ENCODE results near the gene SMC4. TPM values are rescaled to one million over a fixed set of nuclear protein-coding genes. Genes with fewer than 3 reads are reported as not detected.
"Not testable (repeated sequence)": the region's sequence is repeated elsewhere in the genome, so short reads cannot be mapped to it uniquely, and the experiment has no call there.

Gene SMC4
- 100 to 1,000 TPM; 130 to 141 TPM for total RNA-seq

DNA sequence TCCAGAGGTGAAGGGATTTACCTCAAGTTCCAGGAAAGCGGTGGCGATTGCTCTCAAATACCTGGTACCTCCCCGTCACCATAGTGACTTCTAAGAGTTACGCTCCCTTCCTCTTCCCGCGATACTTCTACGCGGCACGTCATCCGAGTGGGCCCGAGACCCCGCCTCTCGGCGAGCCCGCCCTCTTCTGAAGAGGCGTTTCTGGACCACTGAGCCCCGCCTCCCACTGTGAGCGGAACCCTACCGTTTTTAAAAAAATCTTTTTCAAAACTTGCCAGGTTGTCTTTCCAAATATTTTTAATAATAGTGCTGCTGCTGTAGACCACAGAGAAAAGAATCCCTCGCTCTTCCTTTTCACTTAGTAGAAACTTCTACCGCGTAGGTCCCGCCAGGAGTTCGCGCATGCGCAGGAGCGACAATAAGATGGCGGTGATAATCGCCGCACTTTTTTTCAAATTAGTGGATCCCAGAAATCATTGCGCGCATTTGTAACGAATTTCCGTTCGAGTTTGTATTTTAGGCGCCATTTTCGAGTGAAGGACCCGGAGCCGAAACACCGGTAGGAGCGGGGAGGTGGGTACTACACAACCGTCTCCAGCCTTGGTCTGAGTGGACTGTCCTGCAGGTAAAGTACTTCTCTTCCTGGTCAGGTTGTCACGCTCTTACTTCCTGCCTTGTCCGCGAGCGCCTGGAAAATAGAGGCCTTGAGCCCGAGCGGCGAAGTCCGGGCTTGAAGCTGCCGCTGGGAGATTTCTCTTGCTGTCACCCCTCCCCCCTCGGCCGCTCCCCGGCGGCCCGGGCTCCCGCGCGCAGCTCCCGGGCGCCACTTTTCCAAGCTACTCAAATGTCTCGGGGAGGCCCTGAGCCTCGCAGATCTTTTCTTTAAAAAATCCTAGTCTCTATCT lies at the start of gene SMC4, which contains the start of gene IFT80:
TSS of gene SMC4 (plus strand) at position 526 of the 905 bp plus-strand sequence. CDS start 1,177 bp downstream, outside the sequence.
TSS of gene IFT80 (minus strand) at position 101 of the 905 bp plus-strand sequence. CDS start 14,625 bp downstream, outside the sequence.
- ChIA-PET CTCF (interaction anchor here (0.9 to 1.0 kb wide), 2 partner anchors 13 to 16 kb away, joined by 3 to 5 read pairs; no protein-coding TSS in a partner anchor), POLR2A (interaction anchor here (0.5 to 1.1 kb wide), 6 partner anchors 13 to 357 kb away, joined by 3 to 9 read pairs (median 3); partner anchors contain the start of genes PPM1L and TRIM59)

DNA sequence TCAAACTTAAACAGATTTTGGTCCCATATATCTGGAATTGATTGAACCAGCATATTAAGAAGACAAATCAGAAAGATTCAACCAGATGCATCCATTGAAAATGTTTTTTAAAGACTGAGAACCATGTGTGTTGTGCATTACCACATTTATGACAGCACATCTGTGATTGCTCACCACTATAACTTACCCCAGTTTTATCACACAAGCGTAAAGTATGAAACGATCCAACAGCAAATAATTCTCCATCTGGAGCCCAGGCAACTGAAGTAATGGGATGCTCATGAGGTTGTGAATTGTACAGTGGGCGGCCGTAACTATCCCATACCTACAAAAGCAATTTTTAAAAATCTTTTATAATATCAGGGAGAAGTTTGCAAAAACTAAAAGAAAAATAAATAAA lies 43.6 kb upstream of the SMC4 start:
- ChIA-PET POLR2A (no interaction called here), CTCF (no interaction called here)

DNA sequence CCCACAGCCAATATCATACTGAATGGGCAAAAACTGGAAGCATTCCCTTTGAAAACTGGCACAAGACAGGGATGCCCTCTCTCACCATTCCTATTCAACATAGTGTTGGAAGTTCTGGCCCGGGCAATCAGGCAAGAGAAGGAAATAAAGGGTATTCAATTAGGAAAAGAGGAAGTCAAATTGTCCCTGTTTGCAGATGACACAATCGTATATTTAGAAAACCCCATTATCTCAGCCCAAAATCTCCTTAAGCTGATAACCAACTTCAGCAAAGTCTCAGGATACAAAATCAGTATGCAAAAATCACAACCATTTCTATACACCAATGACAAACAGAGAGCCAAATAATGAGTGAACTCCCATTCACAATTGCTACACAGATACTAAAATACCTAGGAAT lies 36.6 kb upstream of the SMC4 start:
- POLR2A ChIA-PET, CTCF ChIA-PET: not testable (repeated sequence)

- POLR2A ChIA-PET = interaction anchor here (0.6 kb wide), 1 partner anchor 353 kb away, joined by 3 read pairs; no protein-coding TSS in a partner anchor
- CTCF ChIA-PET = no interaction called here
Observed at GRCh38 chr3:160365869-160366522, 33.5 kb upstream of the SMC4 start.

GRCh38 chr3:160368804-160369203 lies 30.6 kb upstream of the SMC4 start:
- ChIA-PET CTCF (no interaction called here), POLR2A (no interaction called here)

DNA sequence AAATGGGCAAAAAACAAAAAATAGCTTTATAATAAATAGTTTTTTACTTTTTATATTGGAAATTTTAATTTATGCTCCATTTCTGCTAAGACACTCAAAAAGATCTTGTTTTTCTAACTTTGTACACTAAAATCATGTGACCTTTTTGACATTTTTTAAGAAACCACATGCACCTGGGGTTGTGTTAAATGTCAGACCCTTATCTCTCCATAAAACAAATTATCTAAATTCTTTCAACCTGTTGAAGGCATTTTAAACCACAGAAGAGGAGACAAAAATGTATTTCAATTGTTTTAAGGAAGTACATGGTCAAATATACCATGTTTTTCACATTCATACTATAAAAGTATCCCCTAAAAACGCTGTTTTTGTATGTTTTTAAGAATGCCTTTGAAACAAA lies 29.7 kb upstream of the SMC4 start:
- POLR2A ChIA-PET = no interaction called here
- CTCF ChIA-PET = no interaction called here

GRCh38 chr3:160370987-160371857 lies 28.2 kb upstream of the SMC4 start:
- CTCF ChIA-PET = no interaction called here
- POLR2A ChIA-PET = no interaction called here

DNA sequence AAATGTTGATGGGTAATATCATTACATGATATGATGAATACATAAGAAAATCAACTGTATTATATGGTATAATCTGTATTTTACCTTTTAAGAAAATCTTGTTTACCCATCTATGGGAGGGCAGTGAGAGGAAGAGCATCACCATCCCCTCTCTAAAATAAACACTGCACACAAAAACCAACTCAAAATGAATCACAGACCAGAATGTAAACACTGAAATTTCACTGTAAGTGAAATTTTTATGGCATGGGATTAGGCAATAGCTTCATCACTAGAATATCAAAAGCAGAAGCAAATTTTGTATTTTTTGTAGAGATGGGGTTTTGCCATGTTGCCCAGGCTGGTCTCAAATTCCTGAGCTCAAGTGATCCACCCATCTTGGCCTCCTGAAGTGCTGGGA lies 26.7 kb upstream of the SMC4 start:
- ChIA-PET CTCF (no interaction called here), POLR2A (no interaction called here)

GRCh38 chr3:160373655-160374054 lies 25.8 kb upstream of the SMC4 start:
- POLR2A ChIA-PET = no interaction called here
- CTCF ChIA-PET = no interaction called here

- ChIA-PET POLR2A (no interaction called here), CTCF (no interaction called here)
Observed at GRCh38 chr3:160374472-160374871, 25.0 kb upstream of the SMC4 start.

DNA sequence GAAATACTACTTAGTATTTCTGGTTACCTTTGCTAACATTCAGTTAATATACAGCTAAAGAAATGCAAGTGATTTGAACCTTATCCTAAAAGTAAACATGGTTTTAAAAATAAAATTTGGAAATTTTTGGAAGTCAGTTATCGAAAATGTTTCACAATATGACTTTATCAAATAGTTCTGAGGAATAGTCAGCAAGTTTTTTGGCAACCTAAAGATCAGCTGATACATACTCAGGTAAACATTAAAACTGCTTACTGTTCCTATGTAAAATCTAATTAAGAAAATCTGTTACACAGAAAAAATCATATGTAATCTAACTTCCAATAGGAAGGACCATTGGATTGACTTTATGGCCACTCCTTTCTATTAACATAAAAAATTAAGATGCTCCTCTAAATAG lies 24.5 kb upstream of the SMC4 start:
- POLR2A ChIA-PET = no interaction called here

GRCh38 chr3:160376681-160377080 lies 22.8 kb upstream of the SMC4 start:
- CTCF ChIA-PET = no interaction called here

More for the DNA sequence above, 24.5 kb upstream of the SMC4 start:
- CTCF ChIA-PET = no interaction called here

GRCh38 chr3:160378331-160379109 lies 20.9 kb upstream of the SMC4 start:
- ChIA-PET CTCF (no interaction called here), POLR2A (no interaction called here)

More at GRCh38 chr3:160376681-160377080, 22.8 kb upstream of the SMC4 start:
- POLR2A ChIA-PET = no interaction called here

DNA sequence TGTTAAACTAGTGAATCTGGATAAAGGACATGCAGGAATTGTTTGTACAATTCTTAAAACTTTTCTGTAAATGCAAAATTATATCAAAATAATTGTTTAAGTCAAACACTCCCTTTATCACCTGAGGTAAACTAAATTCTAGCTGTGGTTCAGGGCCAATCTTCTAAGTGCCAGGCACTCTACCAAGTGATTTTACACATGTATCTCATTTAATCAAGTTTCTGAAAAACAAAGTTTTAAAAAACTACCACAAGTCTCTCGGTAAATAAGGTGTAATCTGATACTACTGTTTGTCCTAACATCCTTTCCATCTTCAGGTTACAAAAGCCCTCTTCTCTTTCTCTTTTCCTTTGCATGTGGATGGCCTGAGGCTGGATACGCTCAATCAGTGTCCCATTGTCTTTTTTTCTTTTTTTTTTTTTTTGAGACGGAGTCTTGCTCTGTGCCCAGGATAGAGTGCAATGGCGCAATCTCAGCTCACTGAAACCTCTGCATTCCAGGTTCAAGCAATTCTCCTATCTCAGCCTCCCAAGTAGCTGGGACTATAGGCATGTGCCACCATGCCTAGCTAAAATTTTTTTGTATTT lies 19.7 kb upstream of the SMC4 start:
- POLR2A ChIA-PET = no interaction called here

GRCh38 chr3:160381470-160381869 lies 18.0 kb upstream of the SMC4 start:
- ChIA-PET CTCF (no interaction called here), POLR2A (no interaction called here)

More for the DNA sequence above, 19.7 kb upstream of the SMC4 start:
- CTCF ChIA-PET = no interaction called here

GRCh38 chr3:160384639-160385318 lies 14.7 kb upstream of the SMC4 start:
- CTCF ChIA-PET = no interaction called here
- POLR2A ChIA-PET = no interaction called here

GRCh38 chr3:160390565-160391138 lies 8.8 kb upstream of the SMC4 start:
- POLR2A ChIA-PET = no interaction called here

DNA sequence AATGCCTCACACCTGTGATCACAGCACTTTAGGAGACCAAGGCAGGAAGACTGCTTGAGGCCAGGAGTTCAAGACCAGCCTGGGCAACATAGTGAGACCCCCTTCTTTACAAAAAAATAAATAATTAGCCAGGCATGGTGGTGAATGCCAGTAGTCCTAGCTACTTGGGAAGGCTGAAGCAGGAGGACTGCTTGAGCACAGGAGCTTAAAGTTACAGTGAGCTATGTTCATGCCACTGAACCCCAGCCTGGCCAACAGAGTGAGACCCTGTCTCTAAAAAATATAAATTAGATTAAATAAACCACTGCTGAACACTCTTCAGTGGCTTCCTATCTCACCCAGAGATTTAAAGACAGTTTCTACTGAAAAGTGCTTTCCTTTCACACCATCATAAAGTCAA lies 6.7 kb upstream of the SMC4 start:
- CTCF ChIA-PET = no interaction called here
- POLR2A ChIA-PET = no interaction called here

More at GRCh38 chr3:160390565-160391138, 8.8 kb upstream of the SMC4 start:
- CTCF ChIA-PET = no interaction called here
